NCI-H82 treated with DMSO at 0.1 percent for 48 hours (cell line): ENCODE data around the gene CCDC158.
"Not testable (repeated sequence)": the region's sequence is repeated elsewhere in the genome, so short reads cannot be mapped to it uniquely, and the experiment has no call there.

Source experiments
- DNase-seq: peaks from one replicate; lab custom pipeline; 2025; ENCODE audit not compliant: unreplicated experiment; lab: John Stamatoyannopoulos, UW

CCDC158 gene

DNA sequence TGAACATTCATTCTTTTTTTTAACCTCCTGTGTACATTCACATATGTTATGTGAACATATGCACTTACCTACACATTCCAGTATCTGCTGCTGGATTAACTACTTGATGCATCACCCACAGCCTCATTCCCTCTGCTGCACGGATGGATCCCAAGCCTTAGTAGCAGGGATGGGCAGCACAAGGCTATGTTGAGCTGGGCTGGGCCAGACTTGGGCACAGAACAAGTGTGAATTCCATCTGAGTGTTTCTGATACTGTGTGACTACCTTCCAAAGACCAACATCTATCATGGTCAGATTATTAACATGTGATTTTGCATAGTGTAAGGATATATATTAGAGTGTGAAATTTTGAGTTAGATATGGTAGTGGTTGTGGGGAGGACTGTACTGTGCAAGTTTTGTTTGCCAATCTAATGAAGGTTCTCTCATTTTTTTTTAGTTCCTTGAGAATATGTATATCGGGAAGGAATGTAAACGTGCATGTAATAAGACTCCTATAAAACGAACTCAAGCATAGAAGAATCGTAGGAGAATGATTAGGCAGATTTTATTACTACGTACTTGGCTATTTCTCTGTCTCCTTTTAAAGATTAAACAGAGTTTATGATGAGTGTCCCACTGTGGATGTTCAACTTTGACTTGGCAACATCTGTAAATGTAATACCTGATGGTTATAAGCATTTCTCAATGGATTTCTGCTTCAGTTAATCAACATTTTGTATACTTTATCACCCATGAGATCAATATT lies 137.8 kb downstream of the CCDC158 start:
- no peak for DNase-seq

- DNase-seq: not testable (repeated sequence)
Measured at GRCh38 chr4:76281594-76281993, 139.3 kb downstream of the CCDC158 start.

- no peak for DNase-seq
Measured at GRCh38 chr4:76280488-76281441, 140.2 kb downstream of the CCDC158 start.

DNA sequence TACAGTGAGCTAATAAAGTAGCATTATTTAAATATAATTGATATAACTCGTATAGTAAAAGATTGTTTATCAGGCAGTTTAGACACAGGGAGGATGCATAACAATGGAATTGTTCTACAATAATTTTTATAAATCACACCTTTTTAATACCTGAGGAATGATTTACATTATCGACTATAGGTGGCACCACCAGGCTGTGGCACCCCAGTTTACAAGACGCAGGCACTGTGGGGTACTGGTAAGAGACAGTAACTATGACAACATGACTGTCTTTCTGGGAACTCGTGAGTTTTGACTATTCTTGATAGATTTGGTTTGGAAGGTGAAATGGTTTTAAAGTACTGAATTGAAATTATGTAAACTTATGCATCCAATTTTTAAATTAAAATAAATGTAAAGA lies 141.5 kb downstream of the CCDC158 start:
- DNase-seq: no peak

DNA sequence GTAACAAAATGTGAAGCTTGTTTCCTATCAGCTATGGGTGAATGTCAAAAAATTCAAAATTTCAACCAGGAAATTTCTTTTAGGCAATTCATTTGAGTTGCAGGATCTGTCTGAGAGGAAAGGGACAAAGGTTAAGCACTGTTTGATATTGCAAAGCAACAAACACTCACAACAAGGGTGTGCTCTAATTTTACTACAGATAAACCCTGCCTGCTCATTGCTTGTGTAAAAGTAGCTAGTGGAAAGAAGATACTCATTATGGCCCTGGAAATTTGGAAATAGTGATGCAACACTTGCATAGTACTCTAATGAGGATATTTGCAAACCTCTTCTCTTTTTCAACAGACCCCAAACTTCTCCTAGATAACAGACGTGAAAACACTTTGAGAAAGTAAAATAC lies 142.4 kb downstream of the CCDC158 start:
- no peak for DNase-seq

GRCh38 chr4:76277667-76278066 lies 143.3 kb downstream of the CCDC158 start:
- DNase-seq: no peak

DNA sequence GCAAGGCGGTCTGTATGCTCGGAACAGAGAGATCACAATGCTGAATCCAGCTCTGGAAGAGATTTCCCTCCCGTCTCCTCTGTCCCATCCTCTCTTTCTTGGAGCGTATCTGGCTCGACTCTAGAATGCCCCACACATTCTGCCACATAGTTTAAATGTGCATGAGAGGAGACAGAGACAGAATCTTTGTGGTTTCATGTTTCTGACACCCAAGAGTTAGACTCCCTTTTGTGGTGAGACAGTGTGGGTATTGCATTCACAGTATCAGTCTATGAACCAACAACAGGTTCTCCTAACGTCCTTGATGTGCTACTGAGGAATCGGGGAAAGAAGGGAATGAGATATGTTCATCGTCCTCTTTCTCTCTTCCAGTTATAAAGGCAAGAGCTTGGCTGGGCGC lies 144.1 kb downstream of the CCDC158 start:
- DNase-seq: no peak

GRCh38 chr4:76275486-76276124 lies 145.3 kb downstream of the CCDC158 start:
- DNase-seq: no peak

DNA sequence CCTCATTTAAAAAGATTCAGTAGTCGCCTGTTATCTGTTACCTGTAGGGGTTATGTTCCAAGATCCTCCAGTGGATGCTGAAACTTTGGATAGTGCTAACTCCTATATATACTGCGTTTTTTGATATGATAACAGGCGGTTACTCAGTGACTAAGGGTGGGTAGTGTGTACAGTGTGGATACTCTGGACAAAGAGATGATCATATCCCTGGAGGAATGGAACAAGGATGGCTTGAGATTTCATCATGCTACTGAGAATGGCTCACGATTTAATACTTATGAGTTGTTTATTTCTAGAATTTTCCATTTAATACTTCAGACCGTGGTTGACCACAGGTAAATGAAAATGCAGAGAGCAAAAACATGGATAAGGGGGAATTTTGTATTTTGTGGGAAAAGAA lies 147.9 kb downstream of the CCDC158 start:
- DNase-seq: no peak

GRCh38 chr4:76272582-76272981 lies 148.4 kb downstream of the CCDC158 start:
- no peak for DNase-seq

DNA sequence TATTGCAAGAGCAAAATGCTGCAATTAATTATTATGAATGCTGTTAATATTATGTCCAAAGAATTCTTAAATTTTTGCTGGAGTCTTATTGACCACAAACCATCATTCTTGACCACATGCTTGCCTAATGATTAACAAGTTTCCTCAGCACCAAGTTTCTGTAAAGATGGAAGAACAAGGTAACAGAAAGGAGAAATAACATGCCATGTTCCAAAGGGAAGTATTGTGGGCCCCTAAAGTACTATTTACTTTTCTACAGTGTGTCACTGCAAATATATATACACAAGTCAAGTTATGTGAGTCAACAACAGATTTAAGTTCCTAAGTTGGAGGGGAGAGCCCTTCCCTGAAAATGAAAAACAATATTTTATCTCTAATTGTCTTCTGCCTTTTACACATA lies 148.9 kb downstream of the CCDC158 start:
- no peak for DNase-seq

DNA sequence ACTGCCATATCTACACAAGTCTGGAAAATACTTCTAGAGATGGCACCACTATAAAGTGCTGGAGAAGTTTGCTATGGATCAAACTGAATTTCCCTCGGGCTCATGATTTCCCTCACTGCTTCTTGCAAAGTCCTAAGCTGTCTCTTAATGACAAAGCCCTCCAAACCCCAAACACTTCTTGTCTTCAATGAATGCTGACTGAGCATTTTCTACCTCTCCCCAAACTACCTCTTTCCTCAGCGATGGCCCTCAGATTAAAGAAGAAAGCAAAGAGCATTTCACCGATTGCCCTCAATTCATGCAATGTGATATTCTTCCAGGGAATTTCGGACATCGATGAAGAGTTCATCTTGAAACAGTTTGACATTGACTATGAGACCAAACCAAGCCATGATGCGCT lies 149.7 kb downstream of the CCDC158 start:
- DNase-seq: no peak

- no peak for DNase-seq
Measured at GRCh38 chr4:76270244-76271175, 150.4 kb downstream of the CCDC158 start.

DNA sequence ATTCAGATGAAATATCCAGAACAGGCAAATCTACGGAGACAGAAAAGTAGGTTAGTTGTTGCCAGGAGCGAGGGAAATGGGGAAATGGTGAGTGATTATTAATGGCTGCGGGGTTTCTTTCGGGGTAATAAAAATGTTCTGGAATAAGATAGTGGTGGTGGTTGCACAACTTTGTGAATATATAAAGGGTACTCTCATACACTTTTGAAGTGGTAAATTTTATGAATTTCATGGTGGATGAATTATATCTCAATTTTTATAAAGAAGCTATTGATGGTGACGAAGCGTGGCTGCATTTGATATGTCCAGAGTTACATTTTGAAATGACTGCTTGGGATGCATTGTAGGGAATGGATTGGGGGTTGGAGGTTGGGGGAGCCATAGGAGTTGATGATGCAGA lies 153.1 kb downstream of the CCDC158 start:
- no peak for DNase-seq

DNA sequence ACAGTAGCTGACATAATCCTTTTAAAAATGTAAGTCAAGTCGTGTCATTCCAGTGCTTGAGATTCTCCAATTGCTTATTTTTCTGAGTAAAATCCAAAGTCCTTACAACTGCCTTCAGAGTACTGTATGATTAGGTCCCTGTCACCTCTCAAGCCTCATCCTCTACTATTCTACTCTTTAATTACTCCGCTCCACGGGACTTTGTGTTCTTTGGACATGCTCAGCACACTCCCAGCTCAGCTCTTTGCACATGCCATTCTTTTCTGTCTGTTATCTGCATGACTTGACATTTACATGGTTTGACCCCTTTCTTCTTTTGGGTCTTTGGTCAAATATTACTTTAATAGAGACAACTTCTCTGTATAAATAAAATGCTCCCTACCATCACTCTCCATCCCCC lies 154.3 kb downstream of the CCDC158 start:
- DNase-seq: no peak

GRCh38 chr4:76265631-76266218 lies 155.2 kb downstream of the CCDC158 start:
- no peak for DNase-seq
